Measurements from ENCODE around the gene SH3RF1. TPM values are rescaled to one million over a fixed set of nuclear protein-coding genes. Genes with fewer than 3 reads are reported as not detected.

The SH3RF1 gene
- total RNA-seq, 1 experiment from 2014 or later = 4.6 TPM

DNA sequence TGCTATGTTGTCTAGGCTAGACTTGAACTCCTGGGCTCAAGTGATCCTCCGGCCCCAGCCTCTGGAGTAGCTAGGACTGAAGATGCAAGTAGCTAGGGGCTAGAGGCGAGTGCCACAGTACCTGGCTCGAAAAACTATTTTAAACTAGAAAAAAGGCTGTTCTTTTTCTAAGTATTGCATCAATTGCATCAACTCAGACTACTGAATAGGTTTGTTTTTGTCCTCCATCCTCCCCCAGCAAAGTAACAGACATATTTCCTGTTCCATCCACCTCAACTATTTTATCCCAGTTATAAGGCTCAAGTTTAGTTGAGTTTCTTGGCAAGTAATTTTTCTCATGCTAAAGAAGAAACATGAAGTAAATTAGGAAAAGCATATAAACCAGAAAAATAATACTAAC is 4.1 kb downstream of the SH3RF1 start:
- no peak for DNase-seq
- Histone ChIP-seq H3K4me3 (ENCODE audit: insufficient read depth, low read depth, low read length) (no peak overlapping the region), H3K36me3 (replicated peaks; ENCODE audit: control insufficient read depth, insufficient read depth, low read length) (no peaks in the 10 kb centered on the region; the same call in none of the 2 replicates), H3K27me3 (ENCODE audit: control insufficient read depth, insufficient read depth, low read length) (no peaks in the 10 kb centered on the region; the same call in 1 of the 2 replicates)

DNA sequence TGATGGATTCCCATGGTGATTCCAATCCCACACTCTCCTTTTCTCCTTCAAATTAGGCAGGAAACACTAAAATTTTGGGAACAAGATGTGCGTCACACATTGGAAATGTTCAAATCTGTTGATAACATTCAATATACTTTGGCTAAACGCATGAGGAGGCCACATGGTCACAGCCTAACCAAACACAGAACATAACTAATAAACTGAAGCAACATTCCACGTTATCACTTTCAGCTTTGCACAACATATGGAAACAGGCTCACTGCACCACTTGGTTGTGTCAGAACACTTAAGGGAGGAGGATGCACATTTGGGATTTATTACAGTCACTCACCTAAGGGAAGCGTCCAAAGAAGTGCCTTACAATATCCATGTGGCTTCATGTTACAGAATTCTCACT is 4.7 kb downstream of the SH3RF1 start:
- no peaks in the 10 kb centered on the region; the same call in 1 of the 2 replicates for H3K27me3 ChIP-seq (ENCODE audit: control insufficient read depth, insufficient read depth, low read length)
- no peaks in the 10 kb centered on the region; the same call in none of the 2 replicates for H3K36me3 ChIP-seq (replicated peaks; ENCODE audit: control insufficient read depth, insufficient read depth, low read length)
- no peak for DNase-seq
- no peak overlapping the region for H3K4me3 ChIP-seq (ENCODE audit: insufficient read depth, low read depth, low read length)

DNA sequence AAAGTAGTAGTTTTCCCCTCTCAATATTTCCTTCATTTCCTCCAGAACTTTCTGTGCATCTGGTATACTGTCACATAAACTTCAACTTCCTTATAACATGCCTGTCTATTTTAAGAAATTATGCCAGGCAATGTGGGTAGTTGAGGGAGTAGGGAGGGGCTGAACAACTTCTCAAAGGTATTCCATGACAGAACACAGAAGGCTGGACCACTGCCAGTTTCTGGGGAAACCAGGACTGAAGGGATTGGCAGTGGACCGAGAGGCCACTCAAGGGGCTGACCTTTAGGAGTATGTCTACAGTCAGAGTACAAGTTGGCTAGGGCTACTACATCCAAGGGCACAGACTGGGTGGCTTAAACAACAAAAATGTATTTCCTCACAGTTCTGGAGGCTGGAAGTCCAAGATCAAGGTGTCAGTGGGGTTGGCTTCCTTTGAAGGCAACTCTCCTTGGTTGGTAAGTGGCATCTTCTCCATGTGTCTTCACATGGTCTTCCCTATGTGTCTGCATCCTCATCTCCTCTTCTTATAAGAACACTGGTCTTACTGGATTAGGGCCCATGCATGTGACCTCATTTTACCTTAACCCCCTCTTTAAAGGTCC is 6.9 kb downstream of the SH3RF1 start:
- H3K4me3 ChIP-seq (ENCODE audit: insufficient read depth, low read depth, low read length) = no peak overlapping the region
- no peaks in the 10 kb centered on the region; the same call in none of the 2 replicates for H3K36me3 ChIP-seq (replicated peaks; ENCODE audit: control insufficient read depth, insufficient read depth, low read length)
- DNase-seq = no peak
- no peaks in the 10 kb centered on the region for H3K27me3 ChIP-seq (ENCODE audit: control insufficient read depth, insufficient read depth, low read length)

DNA sequence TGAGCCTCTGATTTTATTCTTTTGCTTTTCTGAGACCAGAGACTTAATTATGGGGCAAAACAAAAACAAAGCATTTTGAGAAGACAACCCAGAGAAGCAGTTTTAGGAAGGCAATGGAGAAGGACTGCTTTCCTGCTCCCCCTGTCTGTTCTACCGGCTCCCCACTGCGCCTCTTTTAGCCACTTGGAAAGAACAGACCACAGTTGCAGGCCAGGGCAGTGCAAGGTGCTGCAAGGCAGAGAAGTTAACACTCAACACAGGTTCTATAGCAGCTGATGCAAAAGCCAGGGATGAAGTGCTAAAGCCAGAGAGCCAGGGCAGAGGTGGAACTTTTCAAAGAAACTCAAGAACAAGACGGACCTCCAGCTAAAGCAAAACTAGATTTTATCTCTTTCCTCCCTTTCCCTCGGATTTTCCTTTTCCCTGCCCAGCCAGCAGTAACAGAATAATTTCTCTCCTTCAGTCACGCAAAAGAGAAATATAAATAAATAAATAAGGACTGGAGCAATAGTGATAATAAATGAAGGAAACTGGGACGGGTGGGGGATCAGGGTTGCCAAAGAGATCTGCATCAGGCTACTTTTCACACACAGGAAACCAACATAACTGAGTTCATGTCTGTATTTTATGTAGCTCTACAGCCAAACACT is 10.4 kb downstream of the SH3RF1 start:
- no peak for DNase-seq
- no peaks in the 10 kb centered on the region for H3K27me3 ChIP-seq (ENCODE audit: control insufficient read depth, insufficient read depth, low read length)
- H3K4me3 ChIP-seq (ENCODE audit: insufficient read depth, low read depth, low read length) = no peak overlapping the region
- no peaks in the 10 kb centered on the region; the same call in 1 of the 2 replicates for H3K36me3 ChIP-seq (replicated peaks; ENCODE audit: control insufficient read depth, insufficient read depth, low read length)

DNA sequence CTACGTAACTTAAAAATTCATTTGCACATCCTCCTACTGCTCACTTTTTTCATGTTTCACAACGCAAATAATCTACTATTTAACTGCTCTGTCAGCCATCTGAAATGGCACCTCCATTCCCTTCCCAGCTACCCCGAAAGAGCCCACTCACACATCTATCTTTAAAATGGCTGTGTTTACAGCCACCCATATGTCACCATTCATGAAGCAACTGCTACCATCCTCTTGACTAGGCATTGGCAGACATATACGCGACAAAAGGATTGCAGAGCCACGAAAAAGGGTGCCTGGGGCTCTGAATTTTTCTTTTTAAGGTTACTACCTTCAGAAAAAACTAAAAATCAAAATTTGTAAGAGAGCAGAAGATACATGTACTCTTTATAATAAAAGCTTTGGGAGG is 11.5 kb downstream of the SH3RF1 start:
- H3K36me3 ChIP-seq (replicated peaks; ENCODE audit: control insufficient read depth, insufficient read depth, low read length) = no peaks in the 10 kb centered on the region; the same call in 1 of the 2 replicates
- DNase-seq = no peak
- no peak overlapping the region for H3K4me3 ChIP-seq (ENCODE audit: insufficient read depth, low read depth, low read length)
- no peaks in the 10 kb centered on the region for H3K27me3 ChIP-seq (ENCODE audit: control insufficient read depth, insufficient read depth, low read length)

DNA sequence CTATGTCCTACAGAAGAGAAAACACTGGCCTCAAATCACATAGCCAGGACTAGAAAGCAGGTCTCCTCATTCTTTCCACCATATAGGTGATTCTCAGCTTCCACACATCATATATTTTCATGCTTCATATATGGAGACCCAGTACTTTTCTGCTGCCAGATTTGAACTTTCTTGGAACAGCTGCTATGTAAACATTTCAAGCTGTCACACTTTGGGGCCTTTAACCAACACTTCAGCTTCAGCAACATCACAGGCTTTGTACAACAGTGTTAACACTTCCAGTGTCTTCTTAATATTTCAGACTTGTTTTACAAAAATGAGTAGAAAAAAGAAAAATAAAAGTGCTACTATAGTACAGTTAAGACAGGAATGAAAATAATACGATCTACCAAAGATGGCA is 12.6 kb downstream of the SH3RF1 start:
- Histone ChIP-seq H3K36me3 (replicated peaks; ENCODE audit: control insufficient read depth, insufficient read depth, low read length) (no peaks in the 10 kb centered on the region), H3K27me3 (ENCODE audit: control insufficient read depth, insufficient read depth, low read length) (no peaks in the 10 kb centered on the region), H3K4me3 (ENCODE audit: insufficient read depth, low read depth, low read length) (no peak overlapping the region)
- DNase-seq = no peak

DNA sequence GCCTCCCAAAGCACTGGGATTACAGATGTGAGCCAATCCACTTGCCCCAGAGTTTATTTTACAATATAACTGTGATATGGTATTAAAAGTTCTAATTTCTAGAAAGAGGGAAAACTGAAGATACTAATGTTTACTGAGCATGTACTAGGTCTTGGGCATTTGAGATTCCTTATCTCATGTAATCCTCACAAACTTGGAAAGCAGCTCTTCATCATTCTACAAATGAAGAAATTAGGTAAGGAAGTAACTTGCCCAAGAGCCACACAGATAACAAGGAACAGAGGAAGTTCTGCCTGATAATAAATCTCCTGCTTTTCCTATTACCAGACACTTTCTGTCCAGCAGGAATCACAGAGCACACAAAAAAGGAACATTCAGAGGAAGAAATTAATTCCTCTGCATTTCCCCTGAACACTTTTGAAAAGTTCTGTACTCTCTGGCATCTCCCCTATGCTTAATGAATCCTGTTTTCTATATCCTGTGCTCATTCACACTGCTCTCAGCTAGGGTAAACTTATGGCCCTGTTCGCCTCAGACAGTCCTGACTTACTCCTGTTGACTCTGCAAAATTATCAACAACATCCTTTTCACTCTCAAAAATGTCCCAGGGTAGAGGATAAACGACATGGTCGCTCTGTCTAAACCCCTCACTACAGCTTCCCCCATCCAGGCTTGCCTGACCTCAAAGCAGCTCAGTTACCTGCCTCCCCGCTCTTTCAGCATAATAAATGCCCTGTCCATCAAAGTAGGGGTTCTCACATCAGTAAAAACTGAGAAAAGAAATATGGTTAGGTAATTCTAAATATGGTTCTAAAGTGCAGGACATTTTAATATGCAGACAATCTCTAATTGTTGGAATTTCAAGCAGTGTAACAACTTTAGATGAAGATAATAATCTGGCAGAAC is 13.6 kb downstream of the SH3RF1 start:
- Histone ChIP-seq H3K36me3 (replicated peaks; ENCODE audit: control insufficient read depth, insufficient read depth, low read length) (no peaks in the 10 kb centered on the region), H3K4me3 (ENCODE audit: insufficient read depth, low read depth, low read length) (no peak overlapping the region), H3K27me3 (ENCODE audit: control insufficient read depth, insufficient read depth, low read length) (no peaks in the 10 kb centered on the region)
- no peak for DNase-seq

DNA sequence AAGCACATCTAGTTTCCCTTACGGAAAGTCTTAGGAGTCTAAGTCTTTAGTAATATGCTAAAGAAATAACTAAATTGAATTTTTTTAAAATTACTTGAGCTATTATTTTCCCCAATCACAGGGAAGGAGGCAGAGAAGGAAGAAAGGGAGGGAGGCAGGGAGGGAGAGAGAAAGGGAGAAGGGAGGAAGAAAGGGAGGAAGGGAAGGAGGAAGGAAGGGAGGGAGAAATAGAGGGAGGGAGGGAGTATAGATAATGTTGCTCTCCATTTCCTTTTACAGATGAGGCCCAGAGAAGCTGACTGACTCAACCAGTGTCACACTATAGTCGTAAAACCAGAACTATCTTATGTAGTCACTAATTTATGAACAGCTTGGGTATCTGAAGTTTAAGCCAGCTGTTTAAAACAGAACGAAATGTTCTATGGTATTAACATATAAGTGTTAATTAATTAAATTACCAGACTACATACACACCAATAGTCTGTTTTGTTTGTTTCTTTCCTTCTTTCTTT is 14.6 kb downstream of the SH3RF1 start:
- no peaks in the 10 kb centered on the region for H3K27me3 ChIP-seq (ENCODE audit: control insufficient read depth, insufficient read depth, low read length)
- DNase-seq = no peak

DNA sequence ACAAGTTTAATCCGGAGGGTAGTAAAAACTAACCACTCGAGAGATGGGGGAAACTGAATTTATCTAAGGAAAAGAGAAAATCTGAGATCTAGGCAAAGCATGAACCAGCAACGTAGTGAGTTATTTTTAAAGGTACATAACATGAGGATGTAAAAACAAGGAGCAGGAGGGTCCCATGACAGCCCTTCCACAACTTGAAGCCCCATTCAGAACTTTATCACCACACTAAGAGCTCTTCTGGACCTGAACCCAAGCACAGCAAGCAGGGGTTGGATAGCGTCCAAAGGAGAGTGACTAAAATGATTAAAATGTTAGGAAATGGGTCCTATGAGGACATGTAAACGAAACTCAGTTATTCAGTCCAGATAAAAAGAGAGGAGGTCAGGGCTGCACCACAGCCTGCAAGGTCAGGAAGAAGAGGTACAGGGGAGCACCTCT is 16.2 kb downstream of the SH3RF1 start:
- Histone ChIP-seq H3K36me3 (replicated peaks; ENCODE audit: control insufficient read depth, insufficient read depth, low read length) (no peaks in the 10 kb centered on the region), H3K27me3 (ENCODE audit: control insufficient read depth, insufficient read depth, low read length) (no peaks in the 10 kb centered on the region), H3K4me3 (ENCODE audit: insufficient read depth, low read depth, low read length) (no peak overlapping the region)
- DNase-seq = no peak

More for the DNA sequence above, 14.6 kb downstream of the SH3RF1 start:
- Histone ChIP-seq H3K4me3 (ENCODE audit: insufficient read depth, low read depth, low read length) (no peak overlapping the region), H3K36me3 (replicated peaks; ENCODE audit: control insufficient read depth, insufficient read depth, low read length) (no peaks in the 10 kb centered on the region)

DNA sequence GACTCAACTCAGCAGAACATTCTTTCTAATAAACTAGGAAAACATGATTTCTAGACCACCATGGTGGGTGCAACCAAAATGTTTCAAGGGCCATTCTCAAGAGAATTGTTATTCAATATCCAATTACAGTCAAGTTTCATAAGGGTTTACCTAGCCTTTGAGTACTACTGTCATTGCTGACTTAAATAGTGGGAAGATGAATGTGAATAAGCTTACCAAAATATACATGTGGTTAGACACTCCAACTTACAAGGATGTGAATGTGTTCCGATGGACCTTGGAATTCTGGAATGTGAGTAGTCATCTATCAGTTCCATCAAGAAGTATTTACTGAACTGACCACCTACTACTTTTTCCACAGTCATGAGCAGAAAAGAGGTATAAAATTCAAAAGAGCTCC is 16.9 kb downstream of the SH3RF1 start:
- no peak for DNase-seq
- Histone ChIP-seq H3K4me3 (ENCODE audit: insufficient read depth, low read depth, low read length) (no peak overlapping the region), H3K27me3 (ENCODE audit: control insufficient read depth, insufficient read depth, low read length) (no peaks in the 10 kb centered on the region), H3K36me3 (replicated peaks; ENCODE audit: control insufficient read depth, insufficient read depth, low read length) (no peaks in the 10 kb centered on the region)

DNA sequence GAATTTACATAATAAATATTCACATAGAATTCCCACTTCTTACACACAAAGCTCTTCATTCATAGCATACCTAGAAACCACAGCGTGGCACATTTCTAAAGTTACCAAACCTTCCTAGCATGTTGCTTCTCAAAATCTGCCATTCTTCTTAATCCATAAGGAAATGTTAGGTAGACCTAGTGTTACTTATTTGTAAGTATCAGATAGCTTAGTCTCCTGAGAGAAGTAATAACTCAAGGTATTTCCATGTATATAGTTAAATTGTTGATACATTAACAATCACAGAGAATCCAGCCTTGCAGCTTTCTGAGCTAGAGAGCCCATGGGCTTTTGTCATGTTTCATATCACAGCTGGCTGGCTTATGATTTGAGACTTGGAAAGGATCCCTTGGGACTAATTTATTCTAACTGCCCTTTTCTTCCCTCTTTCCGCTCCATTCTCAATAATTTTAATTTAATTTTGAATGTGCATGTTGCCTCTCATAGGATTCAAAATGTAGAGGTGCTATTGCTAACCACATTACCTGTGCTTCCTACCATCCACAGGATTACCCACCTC is 17.6 kb downstream of the SH3RF1 start:
- no peaks in the 10 kb centered on the region for H3K36me3 ChIP-seq (replicated peaks; ENCODE audit: control insufficient read depth, insufficient read depth, low read length)
- no peak overlapping the region for H3K4me3 ChIP-seq (ENCODE audit: insufficient read depth, low read depth, low read length)
- no peak for DNase-seq
- H3K27me3 ChIP-seq (ENCODE audit: control insufficient read depth, insufficient read depth, low read length) = no peaks in the 10 kb centered on the region

DNA sequence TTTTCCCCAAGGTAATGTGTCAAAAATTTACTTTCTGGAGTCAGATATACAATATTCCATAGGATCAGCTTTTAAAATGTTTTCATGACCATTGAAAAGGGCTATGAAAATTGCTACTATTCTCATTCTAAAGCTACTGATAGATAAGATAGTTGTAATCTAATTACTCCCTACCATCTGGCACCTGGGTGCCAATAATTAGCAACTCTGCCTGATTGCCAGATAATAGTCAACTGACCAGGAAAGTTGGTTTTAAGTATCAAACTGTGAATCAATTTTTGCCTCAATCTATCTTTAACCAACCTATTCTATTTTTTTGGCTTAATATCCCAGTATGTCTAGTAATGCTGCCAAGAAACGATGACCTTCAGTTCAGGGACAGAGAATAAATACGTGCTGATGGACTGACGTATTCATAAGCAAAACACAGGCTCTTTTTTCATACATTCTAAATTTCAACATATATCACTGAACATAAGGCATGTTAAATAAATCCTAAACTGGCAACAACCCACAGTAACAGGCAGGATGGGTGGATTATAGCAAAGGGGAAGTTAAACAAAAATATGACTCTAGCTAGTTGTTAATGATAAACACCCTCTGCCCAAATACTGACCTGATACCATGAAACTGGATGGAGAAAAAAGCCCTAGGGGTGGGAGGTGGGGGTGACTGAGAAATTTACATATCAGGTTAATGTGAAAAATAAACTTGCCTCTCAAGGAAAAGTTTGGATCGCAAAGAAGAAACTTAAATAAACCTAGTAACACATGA is 18.2 kb downstream of the SH3RF1 start:
- Histone ChIP-seq H3K36me3 (replicated peaks; ENCODE audit: control insufficient read depth, insufficient read depth, low read length) (no peaks in the 10 kb centered on the region), H3K27me3 (ENCODE audit: control insufficient read depth, insufficient read depth, low read length) (no peaks in the 10 kb centered on the region), H3K4me3 (ENCODE audit: insufficient read depth, low read depth, low read length) (no peak overlapping the region)
- no peak for DNase-seq

DNA sequence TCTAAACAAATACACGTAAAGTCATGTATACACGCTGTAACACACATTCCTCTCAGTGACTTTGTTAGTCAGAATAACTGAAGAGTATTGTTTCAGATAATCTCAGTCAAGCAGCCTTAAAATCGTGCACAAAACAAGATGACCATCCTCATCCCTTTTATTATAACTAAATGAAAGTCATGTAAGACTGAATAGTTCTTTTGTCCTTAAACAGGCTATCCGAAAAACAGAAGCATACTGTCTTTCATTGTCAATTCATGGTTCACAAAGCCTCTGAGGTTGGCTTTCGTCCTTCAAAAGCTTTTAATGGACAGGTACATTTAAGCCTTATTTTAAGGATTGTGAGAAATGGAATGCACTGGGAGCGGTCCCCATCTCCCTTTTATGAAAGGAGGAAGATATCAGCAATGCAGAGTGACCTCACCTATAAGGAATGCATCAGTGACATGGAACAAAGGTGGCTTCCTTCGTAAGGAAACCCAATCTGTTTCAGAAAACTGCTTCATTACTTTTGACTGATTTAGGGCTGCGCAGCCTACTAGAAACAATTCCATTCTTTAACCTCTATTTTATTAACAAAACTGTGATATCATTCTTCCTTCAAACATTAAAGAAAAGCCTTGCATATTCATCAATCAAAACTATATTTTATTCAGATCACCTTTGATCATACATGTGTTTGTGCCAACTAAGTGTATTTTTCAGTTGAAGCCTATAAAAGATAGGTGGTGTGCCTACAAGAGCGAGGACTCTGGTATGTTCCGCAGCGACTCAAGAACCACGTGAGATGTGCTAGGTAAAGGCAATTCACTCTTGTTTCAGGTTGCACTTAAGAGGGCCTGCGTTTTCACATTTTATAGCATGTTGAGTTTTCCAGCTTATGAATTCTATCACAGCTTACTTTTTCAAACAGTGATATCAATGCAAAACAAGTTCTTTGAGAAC is 19.2 kb downstream of the SH3RF1 start:
- Histone ChIP-seq H3K27me3 (ENCODE audit: control insufficient read depth, insufficient read depth, low read length) (no peaks in the 10 kb centered on the region), H3K4me3 (ENCODE audit: insufficient read depth, low read depth, low read length) (no peak overlapping the region), H3K36me3 (replicated peaks; ENCODE audit: control insufficient read depth, insufficient read depth, low read length) (no peaks in the 10 kb centered on the region)
- no peak for DNase-seq
